GM12892 (cell line): ENCODE results near the gene CLK4.

ENCODE experiments used
- DNase-seq: peaks from one replicate; pipeline ENCODE4 v3.0.0; 2011; ENCODE audit not compliant: insufficient read length
- FAIRE-seq: peaks from 2 replicates; lab custom pipeline; 2011; peaks lifted over from hg19 to GRCh38; lab: Jason Lieb, UNC
- POLR2A ChIP-seq: IDR thresholded peaks from 2 replicates; pipeline ENCODE4 v1.6.1; 2011; ENCODE audit warnings: low read depth, low read length, control low read depth
- POLR2AphosphoS5 ChIP-seq: IDR thresholded peaks from 2 replicates; pipeline ENCODE4 v1.6.1; 2011; ENCODE audit warnings: low read depth, low read length, control low read depth
- TAF1 ChIP-seq: IDR thresholded peaks from 2 replicates; pipeline ENCODE4 v1.6.1; 2011; ENCODE audit warnings: low read depth, mild to moderate bottlenecking, control low read depth, low read length, borderline replicate concordance

CLK4 gene

DNA sequence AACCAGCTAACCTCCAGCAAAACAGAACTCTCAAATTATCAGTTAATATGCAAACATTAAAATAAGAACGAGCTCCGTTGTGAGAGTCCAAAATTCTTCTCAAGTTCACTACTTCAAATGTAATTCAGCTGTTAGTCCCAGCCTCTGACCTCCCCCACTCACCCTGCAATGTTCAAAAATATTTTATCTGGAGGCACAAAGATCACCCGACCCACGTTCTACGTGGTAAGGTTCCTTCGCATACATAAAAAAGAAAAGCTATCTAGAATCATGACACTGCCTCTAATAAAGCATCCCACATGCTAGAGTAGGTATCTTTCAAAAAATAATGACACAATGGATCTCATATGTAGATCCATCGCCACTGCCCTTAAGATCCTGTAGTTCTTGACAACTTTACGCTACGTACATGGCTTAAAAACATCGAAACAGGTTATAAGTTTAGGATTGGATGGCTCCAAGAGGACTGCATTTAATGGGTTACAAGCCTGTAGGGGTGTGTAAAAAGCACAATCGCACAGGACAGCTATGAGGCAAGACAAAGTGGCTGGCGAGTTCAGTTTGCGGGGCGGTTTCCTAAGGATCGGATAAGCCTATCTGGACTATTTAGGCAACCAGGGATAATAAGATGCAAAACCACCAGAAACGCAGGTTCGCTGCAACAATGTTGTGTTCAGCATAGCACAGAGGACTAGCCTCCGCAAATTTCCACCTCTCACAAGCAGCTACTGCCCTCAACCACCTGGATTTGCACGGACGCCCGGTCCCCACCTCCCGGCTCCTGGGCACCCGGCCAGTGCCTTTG lies 969 bp downstream of the CLK4 start:
- DNase-seq (no peak), FAIRE-seq (no peak)
- TF ChIP-seq POLR2A (no peak), POLR2AphosphoS5 (no peak), TAF1 (no peak)

DNA sequence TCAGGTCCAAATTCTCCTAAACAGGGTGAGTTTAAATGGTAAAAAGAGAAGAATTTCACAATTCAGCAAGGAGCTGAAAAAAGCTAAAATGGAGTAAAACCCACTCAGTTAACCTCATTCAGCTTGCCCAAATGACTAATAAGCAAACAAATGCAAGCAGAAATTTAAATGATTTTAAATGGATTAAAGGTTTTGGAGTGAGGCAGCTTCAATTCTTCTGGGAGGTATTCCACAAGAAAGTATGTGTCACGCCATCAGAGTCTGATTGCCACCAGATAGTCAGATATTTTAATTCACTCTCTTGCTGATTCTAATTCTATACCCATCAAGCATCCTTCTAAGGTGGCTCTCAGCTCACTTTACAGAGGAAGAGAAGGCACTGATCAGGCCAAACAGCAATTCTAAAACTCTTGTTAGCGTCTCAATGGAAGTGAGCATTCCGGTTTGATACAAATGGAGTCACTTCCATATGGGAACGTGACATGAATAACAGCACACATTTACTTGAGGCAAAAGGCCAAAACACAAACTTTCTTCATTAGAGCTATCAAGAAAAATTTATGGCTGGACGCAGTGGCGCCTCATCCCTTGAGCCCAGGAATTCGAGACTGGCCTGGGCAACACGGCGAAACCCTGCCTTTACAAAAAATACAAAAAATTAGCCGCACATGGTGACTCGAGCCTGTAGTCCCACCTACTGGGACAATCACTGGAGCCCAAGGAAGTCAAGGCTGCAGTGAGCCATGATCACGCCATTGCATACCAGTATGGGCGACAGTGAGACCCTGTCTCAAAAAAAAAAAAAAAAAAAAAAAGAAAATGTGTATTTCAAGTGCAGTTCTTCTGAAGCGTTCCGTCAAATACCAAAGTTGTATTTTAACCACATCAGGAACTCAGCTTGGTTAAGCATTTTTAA lies 2.0 kb downstream of the CLK4 start:
- FAIRE-seq = no peak
- no peak for DNase-seq
- TF ChIP-seq TAF1 (no peak), POLR2A (no peak), POLR2AphosphoS5 (no peak)

DNA sequence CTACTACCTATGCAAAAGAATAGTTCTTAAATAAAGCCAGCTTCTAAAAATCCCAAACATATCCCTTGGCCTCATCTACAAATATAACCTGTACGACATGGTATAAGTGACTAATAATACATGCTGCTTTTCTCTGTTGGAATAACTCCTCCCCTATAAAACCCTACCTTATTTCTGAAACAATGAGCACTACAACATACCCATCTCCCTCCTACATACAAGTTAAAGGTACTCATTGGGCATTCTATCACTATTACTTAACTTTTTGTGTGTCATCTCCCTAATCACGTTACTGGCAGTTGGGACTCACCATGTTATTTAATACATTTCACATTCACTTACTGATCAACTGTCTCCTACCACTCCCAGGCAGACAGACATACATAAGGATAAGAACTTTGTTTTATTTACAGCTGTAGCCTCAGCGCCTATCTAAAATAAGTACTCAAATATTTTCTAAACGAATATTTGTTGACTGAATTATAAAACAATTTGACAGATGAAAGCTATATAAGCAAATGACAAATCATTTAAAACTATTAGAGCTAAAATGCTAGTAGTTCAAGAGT lies 4.1 kb downstream of the CLK4 start:
- no peak for FAIRE-seq
- no peak for DNase-seq
- TF ChIP-seq TAF1 = no peak
- no peak for TF ChIP-seq POLR2AphosphoS5
- TF ChIP-seq POLR2A = no peak

DNA sequence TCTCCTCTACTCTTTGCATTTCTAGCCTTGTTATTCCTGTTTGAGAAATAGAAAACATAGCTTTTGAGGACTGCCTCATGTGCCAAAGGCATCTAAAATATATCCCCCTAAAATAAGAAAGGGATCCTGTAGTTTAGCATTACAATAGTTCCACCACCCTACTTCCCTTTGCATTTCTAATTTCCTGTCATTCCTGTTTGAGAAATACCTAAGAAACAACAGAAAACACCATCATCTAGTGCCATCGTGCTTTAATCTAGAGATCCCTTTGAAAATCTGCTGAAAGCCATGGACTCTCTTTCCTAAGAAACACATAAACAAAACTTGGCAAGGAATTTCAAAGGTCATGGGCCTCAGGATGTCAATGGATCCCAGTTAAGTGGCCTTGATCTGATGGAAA lies 7.5 kb downstream of the CLK4 start:
- DNase-seq (no peak), FAIRE-seq (no peak)
- TF ChIP-seq POLR2A = no peak
- no peak for TF ChIP-seq TAF1
- no peak for TF ChIP-seq POLR2AphosphoS5

DNA sequence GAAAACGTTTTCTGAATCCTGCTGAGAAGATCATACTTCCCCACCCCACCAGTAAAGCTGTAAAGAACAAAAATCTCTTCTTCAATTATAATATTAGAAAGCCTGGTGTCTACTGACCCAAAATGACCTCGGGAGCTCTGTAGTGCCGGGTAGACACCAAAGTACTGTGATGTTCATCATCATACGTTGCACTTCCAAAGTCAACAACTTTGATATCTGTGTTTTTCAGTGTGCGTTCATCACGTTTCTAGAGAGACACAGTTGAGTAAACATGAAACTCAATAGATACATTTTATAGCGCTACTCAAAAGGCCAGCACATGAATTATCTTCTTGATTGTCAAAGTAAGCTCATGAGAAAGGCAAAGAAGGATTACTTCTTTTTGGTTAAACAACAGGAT lies 14.6 kb downstream of the CLK4 start:
- FAIRE-seq = no peak
- TF ChIP-seq TAF1 (no peak), POLR2AphosphoS5 (no peak), POLR2A (no peak)
- no peak for DNase-seq

DNA sequence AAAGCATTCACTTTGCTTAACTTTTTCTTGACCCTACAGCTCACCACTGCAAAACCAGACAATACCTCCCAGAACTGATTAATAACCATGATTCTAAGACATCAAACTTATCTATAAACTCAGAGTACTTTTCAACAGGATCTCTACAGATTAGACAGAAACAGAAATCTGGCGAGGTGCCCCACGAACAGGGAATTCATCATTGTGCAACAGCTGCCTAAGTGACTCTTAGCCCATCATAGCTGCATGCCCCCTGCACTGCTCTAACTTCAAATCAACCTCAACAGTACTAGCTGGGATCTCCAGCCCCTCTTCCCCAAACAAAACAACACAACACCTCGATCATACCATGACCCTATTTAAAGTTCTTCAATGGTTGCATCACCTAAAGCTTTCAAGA lies 20.6 kb downstream of the CLK4 start:
- TF ChIP-seq POLR2AphosphoS5 = no peak
- TF ChIP-seq POLR2A = no peak
- no peak for TF ChIP-seq TAF1
- FAIRE-seq (no peak), DNase-seq (no peak)

DNA sequence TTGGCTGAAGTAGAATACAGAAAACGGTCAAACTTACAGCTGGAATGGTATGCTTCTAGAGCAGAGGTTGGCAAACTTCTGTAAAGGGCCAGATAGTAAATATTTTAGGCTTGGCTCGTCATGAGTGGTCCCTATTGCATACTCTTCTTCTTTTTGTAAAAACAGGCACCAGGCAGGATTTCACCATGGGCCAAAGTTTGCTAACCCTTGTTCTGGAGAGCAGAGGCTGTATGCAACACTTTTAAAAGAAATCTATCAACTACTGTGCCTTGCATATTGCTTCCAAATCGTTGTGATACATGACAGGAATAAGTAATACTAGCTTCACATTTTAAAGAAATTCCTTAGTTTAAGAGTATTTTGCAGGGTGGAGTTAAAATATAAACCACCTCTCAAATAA lies 21.1 kb downstream of the CLK4 start:
- DNase-seq = no peak
- no peak for TF ChIP-seq TAF1
- TF ChIP-seq POLR2A = no peak
- no peak for TF ChIP-seq POLR2AphosphoS5
- FAIRE-seq = no peak

DNA sequence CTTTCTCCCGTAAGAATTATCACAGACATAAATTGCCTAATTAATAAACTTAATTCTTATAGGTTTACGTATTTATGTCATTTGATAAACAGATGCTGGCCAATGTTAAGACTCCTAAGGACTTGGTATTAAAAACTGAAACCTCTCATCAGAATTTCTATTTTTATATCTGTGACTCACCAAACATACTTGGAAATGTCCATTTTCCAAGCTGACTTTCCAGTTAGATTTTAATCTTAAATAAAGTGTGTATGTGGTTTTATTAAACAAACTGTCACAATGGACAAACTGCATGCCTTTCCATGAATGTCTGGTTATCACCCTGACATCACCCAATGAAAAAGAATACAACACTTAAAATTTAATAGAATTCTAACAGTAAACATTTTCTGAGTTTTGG lies 24.1 kb downstream of the CLK4 start:
- FAIRE-seq (no peak), DNase-seq (no peak)
- TF ChIP-seq POLR2AphosphoS5 = no peak
- TF ChIP-seq POLR2A = no peak
- no peak for TF ChIP-seq TAF1

DNA sequence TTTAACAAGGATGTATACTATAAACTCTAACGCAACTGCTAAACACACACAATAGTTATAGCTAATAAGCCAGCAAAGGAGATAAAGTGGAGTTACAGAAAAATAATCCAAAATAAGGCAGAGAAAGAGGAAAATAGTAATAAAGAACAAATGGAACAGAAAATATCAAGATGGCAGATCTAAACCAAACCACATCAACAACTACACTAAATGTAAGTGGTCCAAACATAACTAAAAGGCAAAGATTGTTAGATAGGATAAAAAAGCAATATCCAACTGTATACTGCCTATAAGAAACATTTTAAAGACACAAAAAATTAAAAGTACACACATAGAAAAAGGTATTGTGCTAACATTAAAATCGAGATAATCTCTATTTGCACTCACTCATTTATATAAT lies 31.1 kb downstream of the CLK4 start:
- FAIRE-seq (no peak), DNase-seq (no peak)
- TF ChIP-seq POLR2A = no peak
- TF ChIP-seq TAF1 = no peak
- TF ChIP-seq POLR2AphosphoS5 = no peak

DNA sequence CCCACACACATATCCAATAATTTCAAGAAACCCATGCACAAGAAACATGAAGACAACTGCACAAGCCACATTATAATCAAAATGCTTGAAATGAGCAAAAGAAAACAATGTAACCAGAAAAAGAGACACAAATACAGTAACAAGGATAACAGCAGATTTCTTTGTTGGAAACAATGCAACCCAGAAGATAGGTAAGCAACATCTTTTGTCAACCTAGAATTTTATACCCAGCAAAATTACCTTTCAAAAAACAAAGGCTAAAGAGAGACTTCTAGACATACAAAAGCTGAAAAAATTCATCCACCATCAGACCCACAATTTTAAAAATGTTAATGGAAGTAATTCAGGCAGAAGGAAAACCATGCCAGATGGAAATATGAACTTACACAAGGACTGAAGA lies 31.7 kb downstream of the CLK4 start:
- FAIRE-seq (no peak), DNase-seq (no peak)
- no peak for TF ChIP-seq POLR2A

DNA sequence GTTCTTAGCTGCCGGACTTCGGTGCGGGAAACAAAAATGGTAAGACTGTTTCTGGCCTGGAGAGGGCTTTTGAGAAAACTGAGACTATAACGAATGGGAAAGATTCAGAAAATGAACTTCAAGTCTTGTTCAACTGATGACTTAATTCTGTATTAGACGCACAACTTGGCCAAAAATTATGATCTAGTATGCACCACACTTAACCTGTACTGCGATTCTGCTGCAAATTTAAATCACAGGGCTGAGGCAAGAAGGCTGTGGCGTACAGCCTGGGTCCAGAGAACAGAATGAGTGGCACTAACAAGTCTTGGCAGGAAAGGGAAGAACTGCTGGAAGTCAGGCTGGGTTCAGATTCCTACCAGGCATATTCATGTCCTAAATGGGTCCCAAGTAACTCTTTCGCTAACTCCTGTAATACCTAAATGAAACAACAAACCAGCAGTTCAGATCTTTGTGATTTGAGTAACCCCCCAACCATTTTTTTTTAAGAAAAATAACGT lies 35.9 kb downstream of the CLK4 start:
- TF ChIP-seq TAF1 (no peak), POLR2AphosphoS5 (no peak), POLR2A (no peak)
- FAIRE-seq = no peak
- DNase-seq = no peak
